Activated CD8-positive, alpha-beta memory T cell treated with anti-CD3 and anti-CD28 coated beads, Interleukin-2, amount 50 U/mL, for 1 hour (primary cell): ENCODE results near the gene RAB1B.
"Not testable (repeated sequence)": the region's sequence is repeated elsewhere in the genome, so short reads cannot be mapped to it uniquely, and the experiment has no call there.

ENCODE experiments used
- DNase-seq: peaks from one replicate; pipeline ENCODE4 v3.0.0-alpha.2; 2020; ENCODE audit errors: extremely low read depth

Gene RAB1B

GRCh38 chr11:66309475-66309874 is 41.0 kb downstream of the RAB1B start:
- DNase-seq, result no peak

DNA sequence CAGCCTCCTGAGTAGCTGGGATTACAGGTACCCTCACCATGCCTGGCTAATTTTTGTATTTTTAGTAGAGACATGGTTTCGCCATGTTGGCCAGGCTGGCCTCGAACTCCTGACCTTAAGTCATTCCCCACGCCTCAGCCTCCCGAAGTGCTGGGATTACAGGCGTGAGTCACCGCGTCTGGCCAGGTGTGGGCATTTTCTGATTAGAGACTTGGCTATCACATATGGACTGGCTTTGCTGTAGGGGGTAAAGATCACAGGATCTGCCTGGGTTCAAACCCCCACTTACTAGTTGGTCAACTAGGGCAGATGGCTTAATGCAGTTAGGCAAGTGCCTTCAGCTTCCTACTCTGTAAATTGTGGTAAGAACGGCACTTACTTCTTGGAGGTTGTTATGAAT is 41.9 kb downstream of the RAB1B start:
- no peak for DNase-seq

- not testable (repeated sequence) for DNase-seq
Measured at GRCh38 chr11:66310803-66311440, 42.5 kb downstream of the RAB1B start.

- DNase-seq, result no peak
Measured at GRCh38 chr11:66311470-66311964, 43.1 kb downstream of the RAB1B start.

GRCh38 chr11:66311965-66312548 is 43.6 kb downstream of the RAB1B start:
- DNase-seq, result peak; percentile 100

DNA sequence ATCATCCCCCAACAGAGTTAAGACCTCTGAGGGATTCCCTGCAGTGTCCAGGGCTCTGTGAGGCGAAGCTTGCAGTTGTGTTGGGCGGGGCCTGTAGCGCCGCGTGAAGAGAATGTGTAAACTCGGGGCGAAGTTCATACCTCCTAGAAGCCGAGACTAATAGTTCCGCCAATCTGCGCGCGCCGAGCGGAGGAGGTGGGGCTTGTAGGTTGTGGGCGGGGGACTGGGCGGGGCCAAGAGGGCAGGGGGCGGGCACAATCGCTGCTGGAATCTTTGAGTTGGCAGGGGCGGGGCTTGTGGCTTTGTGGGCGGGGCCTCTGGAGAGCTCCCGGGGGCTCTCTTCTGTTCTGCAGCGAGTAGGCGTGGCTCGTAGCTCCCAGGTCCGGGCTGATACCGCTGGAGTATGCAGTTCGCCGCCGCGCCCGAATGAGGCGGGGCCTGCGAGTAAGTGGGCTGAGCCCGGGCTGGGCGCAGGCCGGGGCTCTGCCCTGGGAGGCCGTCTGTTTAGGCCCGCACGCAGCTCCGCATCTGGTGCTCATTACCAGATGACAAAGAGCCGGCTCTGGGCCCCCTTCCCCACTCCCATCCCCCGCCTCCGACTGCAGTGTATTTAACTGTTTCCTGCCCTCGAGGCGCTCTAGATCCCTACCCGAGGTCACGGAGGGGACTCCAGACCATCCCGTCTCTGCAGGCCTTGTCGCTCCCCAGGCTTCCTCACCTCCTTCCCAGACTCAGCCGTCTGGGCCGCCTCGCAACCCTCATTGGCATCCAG is 44.3 kb downstream of the RAB1B start:
- peak; percentile 99 for DNase-seq

DNA sequence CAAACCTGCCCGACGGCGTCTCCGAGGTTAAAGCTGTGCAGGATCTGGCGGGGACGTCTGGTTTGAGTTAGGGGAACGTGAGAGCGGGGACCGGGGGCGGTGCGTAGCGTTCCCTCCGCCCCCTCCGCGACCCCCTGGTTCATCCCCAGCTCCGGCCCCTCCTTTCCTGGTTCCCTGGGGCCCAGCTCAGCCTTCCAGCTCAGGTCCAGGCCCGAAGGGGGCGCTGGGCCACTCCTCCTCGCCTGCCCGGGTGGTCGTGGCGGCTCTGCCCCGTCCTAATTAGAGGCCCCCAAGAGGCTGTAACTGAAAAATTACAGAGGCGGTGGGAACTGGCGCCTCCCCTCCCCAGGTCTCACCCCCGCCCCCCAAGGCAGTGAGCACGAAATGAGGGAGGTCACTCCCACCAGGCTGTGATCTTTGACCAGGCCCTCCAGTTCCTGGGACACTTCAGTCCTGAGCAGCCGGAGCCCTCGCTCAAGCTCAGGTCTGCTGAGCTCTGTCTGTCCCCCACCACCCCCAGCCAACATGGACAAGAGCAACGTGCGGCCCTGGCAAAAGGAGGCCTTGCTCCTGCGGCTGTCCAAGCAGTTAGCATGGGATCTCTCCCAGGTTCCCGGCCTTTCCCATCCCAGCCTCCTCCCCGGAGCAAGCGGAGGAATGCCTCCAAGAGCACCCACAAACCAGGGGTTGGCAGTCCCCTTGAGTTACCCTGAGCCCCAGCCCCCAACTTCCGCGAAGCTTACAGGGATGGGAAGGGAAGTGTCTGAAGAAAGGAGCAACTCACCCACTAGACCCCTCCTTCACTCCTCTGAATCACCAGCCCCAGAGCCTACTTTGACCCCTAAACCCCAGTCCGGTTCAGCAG is 45.1 kb downstream of the RAB1B start:
- DNase-seq, result no peak

DNA sequence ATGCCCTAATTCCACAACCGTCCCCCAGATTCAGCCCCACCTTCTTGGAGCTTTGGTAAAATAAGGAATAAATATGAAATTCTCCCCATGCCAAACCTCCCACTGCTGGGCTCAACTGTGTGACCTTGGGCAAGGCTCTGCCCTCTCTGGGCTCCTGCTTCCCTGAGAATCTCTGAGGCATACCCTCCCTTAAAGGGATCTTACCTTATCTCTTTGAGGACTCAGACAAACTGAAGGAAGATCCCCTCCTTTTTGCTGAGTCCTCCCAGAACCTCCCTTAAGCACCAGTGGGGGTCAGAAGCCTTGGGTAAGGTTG is 45.7 kb downstream of the RAB1B start:
- DNase-seq, result no peak

GRCh38 chr11:66314561-66315497 is 46.4 kb downstream of the RAB1B start:
- no peak for DNase-seq

DNA sequence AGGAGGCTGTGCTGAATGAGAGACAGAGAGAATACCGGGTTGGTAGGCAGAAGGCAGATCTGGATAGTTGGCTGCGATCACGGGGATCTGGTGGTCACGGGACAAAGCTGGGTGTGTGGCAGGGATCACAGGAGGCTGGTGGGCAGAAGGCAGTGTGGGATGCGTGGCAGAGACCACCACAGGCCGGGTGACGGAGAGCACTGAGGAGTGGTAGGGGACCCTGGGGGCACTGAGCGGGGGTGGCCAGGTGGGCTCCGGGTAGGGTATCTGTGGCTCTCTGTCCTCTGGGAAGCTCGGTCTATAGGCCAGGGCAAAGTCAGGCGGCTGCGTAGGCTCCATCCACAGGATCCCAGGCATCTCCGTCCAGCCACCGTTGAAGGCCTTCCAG is 47.1 kb downstream of the RAB1B start:
- DNase-seq, result no peak

DNA sequence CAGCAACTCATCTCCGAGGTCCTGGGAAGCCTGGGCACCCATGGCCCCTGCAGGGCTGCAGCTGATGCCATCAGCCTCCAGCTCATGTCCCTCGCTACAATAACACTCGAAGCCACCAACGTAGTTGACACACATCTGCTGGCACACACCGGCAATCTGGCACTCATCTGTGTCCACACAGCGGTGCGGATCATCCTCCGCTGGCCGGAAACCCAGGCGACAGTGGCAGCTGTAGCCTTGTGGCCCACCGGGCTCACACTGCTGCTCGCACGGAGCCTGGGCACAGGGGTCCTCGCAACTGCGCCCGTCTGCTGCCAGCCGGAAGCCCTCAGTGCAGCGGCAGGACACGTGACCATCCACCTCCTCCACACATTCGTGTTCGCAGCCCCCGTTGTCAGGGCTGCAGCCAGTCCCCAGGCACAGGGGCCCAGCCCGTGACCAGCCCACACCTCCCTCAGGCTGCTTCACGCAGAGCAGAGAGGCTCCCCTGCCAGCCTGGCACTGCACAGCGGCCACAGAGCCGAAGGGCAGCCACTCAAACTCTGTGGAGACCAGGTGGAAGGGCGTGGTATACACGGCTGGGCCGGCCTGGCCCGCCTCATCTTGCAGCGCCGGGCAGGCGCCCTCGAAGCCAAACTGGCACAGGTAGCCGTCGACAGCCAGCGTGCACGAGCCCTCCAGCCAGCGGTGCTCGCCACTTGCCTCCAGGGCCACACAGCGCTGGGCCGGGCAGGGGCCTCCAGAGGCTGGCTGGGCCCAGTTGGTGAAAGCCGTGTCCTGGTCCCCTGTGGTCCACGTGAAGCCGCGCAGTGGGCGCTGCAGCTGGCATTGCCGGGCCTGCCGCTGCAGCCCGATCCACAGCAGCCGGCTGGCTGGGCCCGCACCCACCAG is 47.7 kb downstream of the RAB1B start:
- DNase-seq, result no peak

DNA sequence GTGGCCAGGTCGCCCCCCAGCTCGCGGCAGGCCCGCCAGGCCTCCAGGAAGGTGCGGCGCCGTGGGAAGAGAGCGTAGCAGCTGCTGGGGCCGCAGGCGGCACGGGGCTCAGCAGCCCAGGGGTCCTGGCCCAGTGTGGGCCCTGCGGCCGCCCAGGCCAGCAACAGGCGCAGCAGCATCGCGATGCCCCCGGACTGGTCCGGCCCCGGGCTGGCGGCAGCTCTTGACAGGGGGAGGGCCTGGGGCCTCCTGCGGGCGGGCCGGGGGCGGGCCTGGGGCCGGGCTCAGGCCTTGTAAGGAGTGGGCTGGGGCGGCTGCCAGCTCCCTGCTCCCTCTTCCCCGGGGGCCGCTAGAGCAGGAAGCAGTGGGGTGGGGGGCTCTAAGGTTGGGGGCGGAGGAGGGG is 48.4 kb downstream of the RAB1B start, which contains the start of gene CD248:
CD248 (minus strand) TSS at position 196 of the 403 bp plus-strand sequence; CDS start at position 179, 17 bp downstream.
- no peak for DNase-seq

DNA sequence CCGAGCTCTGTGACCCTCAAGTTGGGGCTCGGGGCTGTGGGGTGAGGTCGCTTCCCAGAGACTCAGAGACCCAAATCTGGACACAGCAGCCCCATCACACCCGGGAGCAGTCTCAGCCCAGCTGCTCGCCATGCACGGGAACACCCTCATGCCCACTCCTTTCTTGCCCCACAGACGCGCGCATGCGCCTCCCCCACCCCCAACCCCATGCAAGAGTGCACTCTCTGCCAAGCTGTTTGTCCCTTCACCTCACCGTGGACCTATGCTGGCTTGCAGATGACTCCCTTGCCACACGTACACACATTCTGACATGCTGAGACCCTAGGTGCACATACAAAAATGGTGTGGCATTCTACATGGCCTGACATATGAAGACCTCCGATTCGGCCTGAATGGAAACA is 48.9 kb downstream of the RAB1B start:
- DNase-seq, result no peak

- peak; percentile 76 for DNase-seq
Measured at GRCh38 chr11:66317723-66318599, 49.5 kb downstream of the RAB1B start.

GRCh38 chr11:66318600-66318970 is 50.1 kb downstream of the RAB1B start:
- no peak for DNase-seq

- not testable (repeated sequence) for DNase-seq
Measured at GRCh38 chr11:66320289-66320688, 51.9 kb downstream of the RAB1B start.

- not testable (repeated sequence) for DNase-seq
Measured at GRCh38 chr11:66320748-66321147, 52.3 kb downstream of the RAB1B start.

GRCh38 chr11:66321606-66322005 is 53.2 kb downstream of the RAB1B start:
- DNase-seq, result no peak
